Measurements from ENCODE around the gene PTPRG.
"Not testable (repeated sequence)": the region's sequence is repeated elsewhere in the genome, so short reads cannot be mapped to it uniquely, and the experiment has no call there.

PTPRG gene

DNA sequence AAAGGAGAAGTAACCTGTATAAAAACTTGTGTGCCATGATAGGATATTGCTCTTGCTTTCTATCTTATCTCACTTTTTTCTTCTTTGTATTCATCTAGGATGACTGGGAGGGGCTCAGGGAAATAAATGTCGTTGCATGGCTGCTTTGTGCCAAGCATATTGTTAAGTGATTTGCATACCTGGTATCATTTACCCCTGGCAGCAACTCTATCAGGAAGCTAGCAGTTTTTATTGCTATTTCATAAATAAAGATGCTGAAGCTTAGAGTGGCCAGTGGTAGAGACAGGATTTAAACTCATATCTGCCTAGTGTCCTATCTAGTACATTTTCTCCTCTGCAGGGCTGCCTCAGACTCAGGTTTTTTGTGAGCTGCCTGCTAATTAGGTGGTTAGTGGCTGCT, 253.3 kb downstream of the PTPRG start:
- no peak for DNase-seq (ENCODE audit: extremely low read depth, low read depth)
- TF ChIP-seq, protein P1, sequence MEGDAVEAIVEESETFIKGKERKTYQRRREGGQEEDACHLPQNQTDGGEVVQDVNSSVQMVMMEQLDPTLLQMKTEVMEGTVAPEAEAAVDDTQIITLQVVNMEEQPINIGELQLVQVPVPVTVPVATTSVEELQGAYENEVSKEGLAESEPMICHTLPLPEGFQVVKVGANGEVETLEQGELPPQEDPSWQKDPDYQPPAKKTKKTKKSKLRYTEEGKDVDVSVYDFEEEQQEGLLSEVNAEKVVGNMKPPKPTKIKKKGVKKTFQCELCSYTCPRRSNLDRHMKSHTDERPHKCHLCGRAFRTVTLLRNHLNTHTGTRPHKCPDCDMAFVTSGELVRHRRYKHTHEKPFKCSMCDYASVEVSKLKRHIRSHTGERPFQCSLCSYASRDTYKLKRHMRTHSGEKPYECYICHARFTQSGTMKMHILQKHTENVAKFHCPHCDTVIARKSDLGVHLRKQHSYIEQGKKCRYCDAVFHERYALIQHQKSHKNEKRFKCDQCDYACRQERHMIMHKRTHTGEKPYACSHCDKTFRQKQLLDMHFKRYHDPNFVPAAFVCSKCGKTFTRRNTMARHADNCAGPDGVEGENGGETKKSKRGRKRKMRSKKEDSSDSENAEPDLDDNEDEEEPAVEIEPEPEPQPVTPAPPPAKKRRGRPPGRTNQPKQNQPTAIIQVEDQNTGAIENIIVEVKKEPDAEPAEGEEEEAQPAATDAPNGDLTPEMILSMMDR (IDR thresholded peaks at IDR 0.05; ENCODE audit: low read depth, low read length, missing control alignments): no peak
- H3K4me3 ChIP-seq (replicated peaks; ENCODE audit: low read depth, low read length): no peak overlapping the region

DNA sequence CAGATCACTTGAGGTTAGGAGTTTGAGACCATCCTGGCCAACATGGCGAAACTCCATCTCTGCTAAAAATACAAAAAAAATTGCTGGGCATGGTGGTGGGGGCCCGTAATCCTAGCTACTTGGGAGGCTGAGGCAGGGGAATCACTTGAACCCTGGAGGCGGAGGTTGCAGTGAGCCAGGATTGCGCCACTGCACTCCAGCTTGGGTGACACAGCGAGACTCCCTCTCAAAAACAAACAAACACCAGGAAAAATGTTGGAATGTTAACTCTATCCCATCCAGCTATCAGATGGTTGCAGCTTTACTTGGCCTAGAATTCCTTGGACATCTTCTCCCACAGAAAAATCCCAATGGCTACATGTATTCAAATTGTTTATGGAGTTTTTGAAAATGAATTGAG, 254.9 kb downstream of the PTPRG start:
- not testable (repeated sequence) for DNase-seq (ENCODE audit: extremely low read depth, low read depth); H3K4me3 ChIP-seq (replicated peaks; ENCODE audit: low read depth, low read length)

DNA sequence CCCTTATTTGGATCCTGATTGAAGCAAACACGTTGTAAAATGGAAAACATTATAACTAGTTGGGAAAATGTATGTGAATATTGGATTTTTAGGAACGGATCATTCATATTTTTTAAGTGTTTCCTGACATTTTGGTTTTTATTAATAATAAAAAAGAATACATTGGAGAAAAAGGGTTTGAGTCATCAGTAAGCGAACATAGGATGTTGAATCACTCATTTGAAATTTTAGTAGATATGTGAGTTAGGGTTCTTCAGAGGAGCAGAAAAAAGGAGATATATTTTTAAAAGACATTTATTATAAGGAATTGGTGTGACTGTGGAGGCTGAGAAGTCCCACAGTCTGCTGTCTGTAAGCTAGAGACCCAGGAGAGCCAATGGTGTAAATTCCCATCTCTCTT, 258.5 kb downstream of the PTPRG start:
- no peak overlapping the region for H3K4me3 ChIP-seq (replicated peaks; ENCODE audit: low read depth, low read length)
- TF ChIP-seq, protein P1 (IDR thresholded peaks at IDR 0.05; ENCODE audit: low read depth, low read length, missing control alignments): no peak
- DNase-seq (ENCODE audit: extremely low read depth, low read depth): no peak

DNA sequence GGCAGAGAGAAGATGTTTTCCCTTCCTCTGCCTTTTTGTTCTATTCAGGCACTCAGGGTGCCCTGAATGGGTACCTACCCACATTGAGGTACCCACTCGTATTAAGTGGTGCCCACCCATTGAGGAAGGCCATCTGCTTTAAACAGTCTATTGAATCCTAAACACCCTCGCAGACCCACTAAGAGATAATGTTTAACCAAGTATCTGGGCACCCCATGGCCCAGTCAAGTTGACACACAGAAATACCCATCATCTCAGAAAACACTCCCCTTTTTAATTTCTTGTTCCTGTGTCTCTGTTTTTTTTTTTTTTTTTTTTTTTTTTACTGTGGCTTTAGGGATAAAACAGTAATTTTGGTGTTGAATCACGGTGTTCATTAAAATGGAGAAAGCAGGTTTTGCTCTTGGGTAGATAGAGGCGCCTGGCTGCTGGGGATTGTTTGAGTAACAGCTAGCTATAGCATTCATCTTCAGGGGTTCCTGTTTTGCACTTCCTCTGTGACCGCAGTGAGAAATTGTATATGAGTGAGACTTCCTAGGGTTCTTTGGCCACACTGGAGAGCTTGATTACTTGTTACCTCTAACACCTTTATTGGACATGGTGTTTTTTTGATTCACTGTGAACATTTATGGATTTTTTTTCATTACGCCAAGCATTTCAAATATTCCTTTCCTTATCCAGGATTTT, 259.1 kb downstream of the PTPRG start:
- DNase-seq (ENCODE audit: extremely low read depth, low read depth): no peak
- H3K4me3 ChIP-seq (replicated peaks; ENCODE audit: low read depth, low read length): no peak overlapping the region
- TF ChIP-seq, protein P1 (IDR thresholded peaks at IDR 0.05; ENCODE audit: low read depth, low read length, missing control alignments): no peak

DNA sequence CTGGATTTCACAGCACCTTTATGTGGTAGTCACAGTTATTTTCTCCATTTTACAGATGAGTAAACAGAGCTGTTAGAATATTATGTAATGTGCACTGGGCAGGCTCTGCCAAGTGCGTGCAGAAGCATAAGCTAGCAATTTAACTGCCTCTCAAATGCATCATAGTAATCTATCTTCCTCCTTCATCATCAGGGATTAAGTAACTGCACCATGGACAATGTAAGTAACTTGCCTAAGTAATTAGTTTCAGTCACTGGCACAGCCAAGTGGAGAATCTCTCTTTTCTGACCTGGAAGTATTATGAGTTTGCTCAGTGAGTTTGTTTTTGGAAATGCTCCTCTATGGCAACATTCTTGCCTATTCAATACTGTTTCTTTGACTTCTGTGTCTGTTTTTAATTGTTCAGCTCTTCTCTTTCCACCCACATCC, 260.5 kb downstream of the PTPRG start:
- no peak overlapping the region for H3K4me3 ChIP-seq (replicated peaks; ENCODE audit: low read depth, low read length)
- TF ChIP-seq, protein P1 (IDR thresholded peaks at IDR 0.05; ENCODE audit: low read depth, low read length, missing control alignments): no peak
- peak; percentile 52 for DNase-seq (ENCODE audit: extremely low read depth, low read depth)

DNA sequence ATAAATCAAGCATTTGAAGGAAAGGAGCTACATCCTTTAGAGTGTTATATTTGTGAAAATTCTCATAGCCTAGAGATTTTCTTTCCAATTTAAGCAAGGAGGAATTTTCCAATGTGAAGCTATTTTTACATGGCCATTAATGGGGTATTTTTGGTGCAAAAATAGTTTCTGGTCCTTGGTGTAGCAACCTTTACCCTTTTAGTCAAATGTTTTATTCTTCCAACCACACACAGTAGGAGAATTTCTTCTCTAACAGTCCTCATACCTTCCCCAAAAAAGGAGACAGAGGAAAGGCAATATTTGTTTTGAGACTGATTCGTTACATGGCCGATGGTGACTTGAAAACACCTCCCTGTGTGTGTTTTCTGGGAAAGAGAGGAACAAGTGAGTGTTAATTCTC, 261.2 kb downstream of the PTPRG start:
- TF ChIP-seq, protein P1 (IDR thresholded peaks at IDR 0.05; ENCODE audit: low read depth, low read length, missing control alignments): no peak
- H3K4me3 ChIP-seq (replicated peaks; ENCODE audit: low read depth, low read length): no peak overlapping the region
- DNase-seq (ENCODE audit: extremely low read depth, low read depth): no peak

DNA sequence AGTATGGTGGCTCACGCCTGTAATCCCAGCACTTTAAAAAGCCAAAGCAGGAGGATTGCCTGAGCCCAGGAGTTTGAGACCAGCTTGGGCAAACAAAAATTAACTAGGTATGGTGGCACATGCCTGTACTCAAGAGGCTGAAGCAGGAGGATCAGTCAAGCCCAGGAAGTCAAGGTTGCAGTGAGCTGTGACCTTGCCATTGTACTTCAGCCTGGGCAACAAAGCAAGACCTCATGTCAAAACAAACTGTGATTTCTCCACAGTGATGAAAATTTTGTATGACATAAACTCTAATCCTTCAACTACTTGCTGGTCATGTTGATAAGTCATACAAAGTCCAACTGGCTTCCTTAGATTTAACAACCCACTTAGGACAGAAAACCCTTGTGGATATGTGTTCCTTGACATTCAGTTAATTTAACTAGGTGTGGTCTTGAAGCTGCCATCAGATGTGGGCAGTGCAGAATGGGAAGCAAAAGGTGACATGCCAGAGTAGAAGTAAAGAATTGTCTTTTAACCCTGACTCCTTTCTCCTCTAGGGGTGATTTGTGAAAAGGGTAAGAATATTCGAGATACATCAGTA, 263.3 kb downstream of the PTPRG start:
- DNase-seq (ENCODE audit: extremely low read depth, low read depth): no peak
- TF ChIP-seq, protein P1 (IDR thresholded peaks at IDR 0.05; ENCODE audit: low read depth, low read length, missing control alignments): no peak
- H3K4me3 ChIP-seq (replicated peaks; ENCODE audit: low read depth, low read length): no peak overlapping the region
